ENCODE data around the gene GATA1.

Gene GATA1

GRCh38 chrX:48831909-48832291 lies 45.5 kb downstream of the GATA1 start:
- no peak for TF ChIP-seq ZNF274 (IDR thresholded peaks at IDR 0.05; ENCODE audit: low read depth, low read length)
- H3K4me3 ChIP-seq (ENCODE audit: low read length): no peak overlapping the region

- no peak overlapping the region for H3K4me3 ChIP-seq (ENCODE audit: low read length)
- TF ChIP-seq ZNF274 (IDR thresholded peaks at IDR 0.05; ENCODE audit: low read depth, low read length): no peak
These were observed 47.2 kb downstream of the GATA1 start for GRCh38 chrX:48833542-48834138.

- no peak for TF ChIP-seq ZNF274 (IDR thresholded peaks at IDR 0.05; ENCODE audit: low read depth, low read length)
- H3K4me3 ChIP-seq (ENCODE audit: low read length): no peak overlapping the region
These were observed 48.0 kb downstream of the GATA1 start for GRCh38 chrX:48834383-48834709.

- TF ChIP-seq ZNF274 (IDR thresholded peaks at IDR 0.05; ENCODE audit: low read depth, low read length): no peak
- no peak within 1 kb of the TSS for H3K4me3 ChIP-seq (ENCODE audit: low read length)
These were observed 49.3 kb downstream of the GATA1 start, which contains the start of gene PCSK1N for GRCh38 chrX:48835524-48836329. TSS of gene PCSK1N (minus strand) at chrX:48835610. CDS start at chrX:48835532, 78 bp downstream.

GRCh38 chrX:48839686-48840085 lies 53.3 kb downstream of the GATA1 start:
- H3K4me3 ChIP-seq (ENCODE audit: low read length): no peak overlapping the region
- TF ChIP-seq ZNF274 (IDR thresholded peaks at IDR 0.05; ENCODE audit: low read depth, low read length): no peak
